ENCODE data around the gene TUBGCP2. TPM values are rescaled to one million over a fixed set of nuclear protein-coding genes. Genes with fewer than 3 reads are reported as not detected.
"Not testable (repeated sequence)": the region's sequence is repeated elsewhere in the genome, so short reads cannot be mapped to it uniquely, and the experiment has no call there.

Gene TUBGCP2
- total RNA-seq, 1 donor, result 66.9 TPM

- TF ChIP-seq, protein P1, sequence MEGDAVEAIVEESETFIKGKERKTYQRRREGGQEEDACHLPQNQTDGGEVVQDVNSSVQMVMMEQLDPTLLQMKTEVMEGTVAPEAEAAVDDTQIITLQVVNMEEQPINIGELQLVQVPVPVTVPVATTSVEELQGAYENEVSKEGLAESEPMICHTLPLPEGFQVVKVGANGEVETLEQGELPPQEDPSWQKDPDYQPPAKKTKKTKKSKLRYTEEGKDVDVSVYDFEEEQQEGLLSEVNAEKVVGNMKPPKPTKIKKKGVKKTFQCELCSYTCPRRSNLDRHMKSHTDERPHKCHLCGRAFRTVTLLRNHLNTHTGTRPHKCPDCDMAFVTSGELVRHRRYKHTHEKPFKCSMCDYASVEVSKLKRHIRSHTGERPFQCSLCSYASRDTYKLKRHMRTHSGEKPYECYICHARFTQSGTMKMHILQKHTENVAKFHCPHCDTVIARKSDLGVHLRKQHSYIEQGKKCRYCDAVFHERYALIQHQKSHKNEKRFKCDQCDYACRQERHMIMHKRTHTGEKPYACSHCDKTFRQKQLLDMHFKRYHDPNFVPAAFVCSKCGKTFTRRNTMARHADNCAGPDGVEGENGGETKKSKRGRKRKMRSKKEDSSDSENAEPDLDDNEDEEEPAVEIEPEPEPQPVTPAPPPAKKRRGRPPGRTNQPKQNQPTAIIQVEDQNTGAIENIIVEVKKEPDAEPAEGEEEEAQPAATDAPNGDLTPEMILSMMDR (IDR thresholded peaks at IDR 0.05; ENCODE audit: insufficient read depth, low read depth, low read length), result no peak
- no peak for DNase-seq (ENCODE audit: low read depth)
- H3K4me3 ChIP-seq (ENCODE audit: low read depth, low read length), result no peak overlapping the region
Observed at GRCh38 chr10:133237241-133237587, 71.5 kb downstream of the TUBGCP2 start.

DNA sequence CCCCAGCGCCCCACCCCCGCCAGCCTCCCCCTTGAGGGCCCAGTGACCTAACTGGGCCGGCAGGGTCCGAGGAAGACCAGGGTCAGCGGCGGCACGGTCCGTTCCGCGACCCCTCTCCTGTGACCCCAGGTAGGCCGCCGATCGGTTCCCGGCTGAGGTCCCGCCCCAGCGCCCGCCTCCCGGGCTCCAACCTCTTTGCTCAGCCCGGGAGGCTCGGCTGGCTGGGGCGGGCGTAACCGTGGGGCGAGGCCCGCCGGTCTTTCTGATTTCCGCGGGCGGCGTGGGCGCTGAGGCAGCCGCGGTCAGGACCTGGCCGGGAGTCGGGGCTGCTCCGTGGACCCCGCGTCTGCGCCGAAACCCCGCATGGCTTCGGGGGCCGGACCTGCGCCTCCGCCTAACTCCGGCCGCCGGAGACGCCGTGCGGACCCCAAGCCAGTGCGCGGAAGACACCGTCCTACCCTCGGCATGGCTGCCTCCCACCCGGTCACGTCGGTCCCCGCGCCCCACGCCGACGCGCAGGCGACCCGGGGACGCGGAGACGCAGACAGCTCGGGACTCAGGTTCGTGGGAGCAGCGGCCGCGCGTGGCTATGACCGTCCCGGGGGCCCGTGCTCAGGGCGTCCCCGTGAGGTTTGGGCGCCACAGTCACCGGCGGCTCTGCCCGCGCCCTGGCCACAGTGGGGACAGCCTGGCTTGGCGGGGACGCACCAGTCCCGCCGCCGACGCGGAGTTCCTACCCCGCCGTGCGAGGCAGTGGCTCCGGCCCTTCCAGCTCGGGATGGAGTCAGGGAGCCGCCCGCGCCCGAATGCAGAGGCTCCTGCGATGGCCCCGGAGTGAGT is 72.1 kb downstream of the TUBGCP2 start:
- H3K4me3 ChIP-seq (ENCODE audit: low read depth, low read length), result no peak overlapping the region
- TF ChIP-seq, protein P1 (IDR thresholded peaks at IDR 0.05; ENCODE audit: insufficient read depth, low read depth, low read length), result no peak
- DNase-seq (ENCODE audit: low read depth), result no peak

- TF ChIP-seq, protein P1 (IDR thresholded peaks at IDR 0.05; ENCODE audit: insufficient read depth, low read depth, low read length), result no peak
- DNase-seq (ENCODE audit: low read depth), result no peak
- H3K4me3 ChIP-seq (ENCODE audit: low read depth, low read length), result no peak overlapping the region
Observed at GRCh38 chr10:133235932-133236331, 72.7 kb downstream of the TUBGCP2 start.

DNA sequence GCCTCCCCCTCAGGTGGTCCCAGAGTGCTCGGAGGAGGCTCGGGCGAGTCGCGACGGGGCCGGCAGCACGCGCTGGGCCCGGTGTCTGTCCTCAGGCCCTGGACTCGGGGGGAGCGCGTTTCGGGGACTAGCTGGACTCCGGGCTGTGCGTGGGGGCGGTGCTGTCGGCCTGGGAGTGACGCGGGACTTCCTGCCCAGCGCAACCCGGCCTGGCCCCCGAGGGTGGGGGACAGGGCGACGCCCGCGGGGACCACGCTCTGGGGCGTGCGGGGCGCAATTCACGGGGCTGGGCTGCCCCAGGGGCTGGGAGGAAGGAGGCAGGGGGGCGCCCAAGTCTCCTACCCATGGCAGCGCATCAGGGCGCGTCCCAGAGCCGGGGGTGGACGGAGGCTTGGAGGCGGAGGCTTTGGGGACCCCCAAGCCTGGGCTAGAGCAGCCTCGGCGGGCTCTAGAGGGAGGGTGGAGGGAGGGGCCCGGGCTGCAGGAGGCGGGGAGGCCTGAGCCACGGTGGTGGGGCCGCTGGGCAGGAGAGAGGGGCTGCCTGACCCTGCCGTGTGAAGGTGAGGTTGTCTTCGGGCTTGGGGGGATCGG is 73.3 kb downstream of the TUBGCP2 start:
- TF ChIP-seq, protein P1 (IDR thresholded peaks at IDR 0.05; ENCODE audit: insufficient read depth, low read depth, low read length), result no peak
- no peak for DNase-seq (ENCODE audit: low read depth)
- H3K4me3 ChIP-seq (ENCODE audit: low read depth, low read length), result no peak overlapping the region

GRCh38 chr10:133234796-133235195 is 73.9 kb downstream of the TUBGCP2 start:
- H3K4me3 ChIP-seq (ENCODE audit: low read depth, low read length); DNase-seq (ENCODE audit: low read depth): not testable (repeated sequence)

GRCh38 chr10:133231946-133232574 is 76.6 kb downstream of the TUBGCP2 start:
- H3K4me3 ChIP-seq (ENCODE audit: low read depth, low read length), result no peak overlapping the region
- TF ChIP-seq, protein P1 (IDR thresholded peaks at IDR 0.05; ENCODE audit: insufficient read depth, low read depth, low read length), result no peak
- DNase-seq (ENCODE audit: low read depth), result no peak

DNA sequence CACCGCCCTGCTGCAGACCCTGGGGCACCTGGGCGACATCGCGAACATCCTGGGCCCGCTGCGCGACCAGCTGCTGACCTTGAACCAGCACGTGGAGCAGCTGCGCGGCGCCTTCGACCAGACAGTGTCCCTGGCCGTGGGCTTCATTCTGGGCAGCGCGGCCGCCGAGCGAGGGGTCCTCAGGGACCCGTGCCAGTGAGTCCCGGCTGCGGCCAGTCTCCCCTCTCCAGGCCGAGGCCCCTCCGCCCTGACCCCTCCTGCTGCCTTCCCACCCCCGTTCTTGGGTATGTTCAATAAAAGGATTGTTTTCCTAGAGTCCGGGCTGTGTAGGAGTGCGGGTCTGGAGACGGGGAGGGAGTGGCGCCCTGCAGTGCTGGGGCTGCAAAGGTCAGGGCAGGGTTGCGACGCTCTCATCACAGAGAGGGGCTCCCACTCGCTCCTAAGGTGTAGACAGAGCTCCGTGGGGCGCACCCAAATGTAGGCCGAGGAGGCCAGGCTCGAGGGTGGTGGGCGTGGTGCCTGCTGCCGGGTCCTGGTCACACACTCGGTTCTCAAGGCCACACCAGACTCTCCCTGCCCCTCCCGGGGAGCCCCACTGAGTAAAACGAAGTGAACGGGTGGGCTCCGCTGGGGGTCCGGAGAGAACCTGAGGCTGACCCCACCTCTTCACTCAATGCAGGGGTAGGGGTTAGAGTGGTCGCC is 77.3 kb downstream of the TUBGCP2 start:
- H3K4me3 ChIP-seq (ENCODE audit: low read depth, low read length), result no peak overlapping the region
- DNase-seq (ENCODE audit: low read depth), result no peak
- TF ChIP-seq, protein P1 (IDR thresholded peaks at IDR 0.05; ENCODE audit: insufficient read depth, low read depth, low read length), result no peak
